ENCODE data around the gene LARP1. TPM values are rescaled to one million over a fixed set of nuclear protein-coding genes. Genes with fewer than 3 reads are reported as not detected.
"Not testable (repeated sequence)": the region's sequence is repeated elsewhere in the genome, so short reads cannot be mapped to it uniquely, and the experiment has no call there.

LARP1 gene
- total RNA-seq, 2 donors from 2014 or later: 92.4 to 98.1 TPM

DNA sequence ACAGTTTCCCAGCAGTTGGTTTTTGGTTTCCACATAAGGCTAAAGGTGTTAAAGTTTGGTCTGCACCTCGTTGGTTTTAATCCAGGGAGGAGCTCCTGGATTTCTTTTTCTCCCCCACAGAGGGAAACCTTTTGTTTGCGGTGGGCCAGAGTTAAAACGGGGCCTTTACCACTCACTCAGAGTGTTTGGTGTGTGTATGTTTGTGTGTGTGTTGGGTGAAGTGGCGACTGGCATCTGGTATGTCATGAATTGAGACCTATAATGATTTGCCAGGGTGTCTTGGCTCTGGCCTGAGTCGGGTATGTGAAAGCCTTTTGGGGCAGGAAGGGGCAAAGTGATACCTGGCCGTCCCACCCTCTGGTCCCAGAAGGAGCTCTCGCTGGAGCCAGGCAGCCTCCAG, 64.4 kb downstream of the LARP1 start:
- DNase-seq (ENCODE audit: low spot score): no peak
- Histone ChIP-seq H3K9me3 (no peaks in the 10 kb centered on the region), H3K4me3 (no peak overlapping the region), H3K27me3 (no peaks in the 10 kb centered on the region), H3K36me3 (peaks cover 72% of the 10 kb centered on the region), H3K27ac (no peak overlapping the region), H3K4me1 (peaks cover 0 to 8% of the 10 kb centered on the region in 2 donors)
- TF ChIP-seq, protein P1, sequence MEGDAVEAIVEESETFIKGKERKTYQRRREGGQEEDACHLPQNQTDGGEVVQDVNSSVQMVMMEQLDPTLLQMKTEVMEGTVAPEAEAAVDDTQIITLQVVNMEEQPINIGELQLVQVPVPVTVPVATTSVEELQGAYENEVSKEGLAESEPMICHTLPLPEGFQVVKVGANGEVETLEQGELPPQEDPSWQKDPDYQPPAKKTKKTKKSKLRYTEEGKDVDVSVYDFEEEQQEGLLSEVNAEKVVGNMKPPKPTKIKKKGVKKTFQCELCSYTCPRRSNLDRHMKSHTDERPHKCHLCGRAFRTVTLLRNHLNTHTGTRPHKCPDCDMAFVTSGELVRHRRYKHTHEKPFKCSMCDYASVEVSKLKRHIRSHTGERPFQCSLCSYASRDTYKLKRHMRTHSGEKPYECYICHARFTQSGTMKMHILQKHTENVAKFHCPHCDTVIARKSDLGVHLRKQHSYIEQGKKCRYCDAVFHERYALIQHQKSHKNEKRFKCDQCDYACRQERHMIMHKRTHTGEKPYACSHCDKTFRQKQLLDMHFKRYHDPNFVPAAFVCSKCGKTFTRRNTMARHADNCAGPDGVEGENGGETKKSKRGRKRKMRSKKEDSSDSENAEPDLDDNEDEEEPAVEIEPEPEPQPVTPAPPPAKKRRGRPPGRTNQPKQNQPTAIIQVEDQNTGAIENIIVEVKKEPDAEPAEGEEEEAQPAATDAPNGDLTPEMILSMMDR (IDR thresholded peaks at IDR 0.05): no peak

DNA sequence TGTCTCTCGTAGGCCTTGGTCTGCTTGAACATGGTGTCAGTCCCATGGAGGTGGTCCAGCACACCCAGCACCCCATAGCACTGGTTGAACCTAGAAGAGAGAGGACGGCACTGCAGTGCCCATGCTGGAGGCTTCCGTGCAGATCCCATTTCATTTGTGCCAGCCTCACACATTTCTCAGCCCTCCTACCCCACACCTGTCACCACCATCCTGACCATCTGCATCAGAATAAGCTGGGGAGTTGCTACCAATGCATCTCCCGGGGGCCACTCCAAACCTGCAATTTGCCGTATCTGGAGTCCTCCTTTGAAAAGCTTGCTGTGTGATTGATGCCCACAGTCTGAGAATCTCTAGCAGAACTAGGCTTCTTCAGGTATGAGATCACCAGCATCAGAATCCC, 65.2 kb downstream of the LARP1 start:
- H3K9me3 ChIP-seq: no peaks in the 10 kb centered on the region
- TF ChIP-seq, protein P1 (IDR thresholded peaks at IDR 0.05): no peak
- H3K36me3 ChIP-seq: peaks cover 64% of the 10 kb centered on the region
- H3K27ac ChIP-seq: no peak overlapping the region
- H3K27me3 ChIP-seq: no peaks in the 10 kb centered on the region
- H3K4me1 ChIP-seq: peaks cover 0 to 8% of the 10 kb centered on the region in 2 donors
- DNase-seq (ENCODE audit: low spot score): no peak
- H3K4me3 ChIP-seq: no peak overlapping the region

DNA sequence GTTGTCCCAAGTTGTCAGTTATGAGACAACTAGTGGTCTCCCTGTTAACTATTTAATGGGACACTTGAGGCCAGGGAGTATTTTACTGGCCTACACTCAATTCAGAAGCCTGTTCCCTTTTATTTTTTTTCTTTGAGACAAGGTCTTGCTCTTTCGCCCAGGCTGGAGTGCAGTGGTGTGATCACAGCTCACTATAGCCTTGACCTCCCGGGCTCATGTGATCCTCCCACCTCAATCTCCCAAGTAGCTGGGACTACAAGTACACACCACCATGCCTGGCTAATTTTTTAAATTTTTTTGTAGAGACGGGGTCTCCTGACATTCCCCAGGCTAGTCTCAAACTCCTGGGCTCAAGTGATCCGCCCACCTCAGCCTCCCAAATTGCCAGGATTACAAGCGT, 67.7 kb downstream of the LARP1 start:
- not testable (repeated sequence) for H3K4me1 ChIP-seq; H3K27ac ChIP-seq; H3K4me3 ChIP-seq; H3K9me3 ChIP-seq; H3K27me3 ChIP-seq; DNase-seq (ENCODE audit: low spot score)
- peaks cover 60% of the 10 kb centered on the region for H3K36me3 ChIP-seq

DNA sequence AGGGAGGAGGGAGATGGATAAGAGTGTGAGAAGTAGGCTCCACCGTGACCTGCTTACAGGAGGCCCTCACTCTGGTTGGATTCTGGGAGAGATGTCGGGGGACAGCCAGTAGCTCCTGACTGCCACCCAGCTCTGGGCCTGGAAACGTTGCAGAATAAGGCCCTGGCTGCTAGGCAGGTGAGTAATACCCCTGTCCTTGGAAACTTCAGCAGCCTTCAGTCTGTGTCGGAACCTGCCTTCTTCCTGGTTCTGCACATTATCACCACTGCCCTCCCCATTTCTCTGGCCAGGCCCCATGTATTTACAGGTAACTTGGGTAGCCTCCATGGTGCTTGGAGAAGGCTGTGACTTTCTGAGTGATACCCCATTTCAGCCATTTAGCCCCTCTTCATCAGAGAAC, 68.4 kb downstream of the LARP1 start:
- no peak for DNase-seq (ENCODE audit: low spot score)

DNA sequence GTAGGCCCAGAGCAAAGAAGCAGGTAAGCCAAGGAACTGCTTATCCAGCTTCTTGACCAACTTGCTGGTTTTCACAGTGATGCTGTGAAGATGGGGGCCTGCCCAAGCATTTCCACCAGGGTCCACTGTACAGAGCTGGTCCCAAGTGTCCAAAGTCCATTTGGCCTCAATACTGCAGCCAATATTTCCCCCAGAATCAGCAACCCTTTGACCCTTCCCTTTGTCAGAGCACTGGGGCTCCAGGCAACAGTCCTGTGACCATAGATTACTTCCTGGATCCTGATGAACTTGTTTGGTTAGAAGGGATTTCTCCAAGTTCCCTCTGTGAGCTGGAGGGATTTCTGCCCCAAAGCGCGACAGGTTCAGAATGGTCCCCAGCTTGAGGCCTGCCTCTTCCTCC, 68.9 kb downstream of the LARP1 start:
- Histone ChIP-seq H3K36me3 (peaks cover 68% of the 10 kb centered on the region), H3K27ac (no peak overlapping the region), H3K4me3 (no peak overlapping the region), H3K27me3 (no peaks in the 10 kb centered on the region), H3K9me3 (no peaks in the 10 kb centered on the region), H3K4me1 (no peaks in the 10 kb centered on the region)
- TF ChIP-seq, protein P1 (IDR thresholded peaks at IDR 0.05): no peak
- DNase-seq (ENCODE audit: low spot score): no peak

More for the DNA sequence above, 68.4 kb downstream of the LARP1 start:
- H3K4me1 ChIP-seq: no peaks in the 10 kb centered on the region
- H3K4me3 ChIP-seq: no peak overlapping the region
- no peaks in the 10 kb centered on the region for H3K9me3 ChIP-seq
- TF ChIP-seq, protein P1 (IDR thresholded peaks at IDR 0.05): no peak
- no peaks in the 10 kb centered on the region for H3K27me3 ChIP-seq
- H3K27ac ChIP-seq: no peak overlapping the region
- peaks cover 66% of the 10 kb centered on the region for H3K36me3 ChIP-seq

GRCh38 chr5:154829181-154829588, 74.0 kb downstream of the LARP1 start:
- TF ChIP-seq, protein P1 (IDR thresholded peaks at IDR 0.05): no peak
- H3K36me3 ChIP-seq: peaks cover 48% of the 10 kb centered on the region
- no peaks in the 10 kb centered on the region for H3K27me3 ChIP-seq
- no peak for DNase-seq (ENCODE audit: low spot score)
- no peaks in the 10 kb centered on the region for H3K4me1 ChIP-seq
- H3K4me3 ChIP-seq: no peak overlapping the region
- H3K27ac ChIP-seq: no peak overlapping the region
- H3K9me3 ChIP-seq: no peaks in the 10 kb centered on the region
